Right kidney (tissue), 1 donor: Measurements from ENCODE around the gene NKAIN2.
"Not testable (repeated sequence)": the region's sequence is repeated elsewhere in the genome, so short reads cannot be mapped to it uniquely, and the experiment has no call there.

Experiments
- DNase-seq: peaks from one replicate; pipeline ENCODE4 v3.0.0-alpha.2; 2016

Gene NKAIN2

GRCh38 chr6:124622351-124622750 is 818.7 kb downstream of the NKAIN2 start:
- DNase-seq, result no peak

GRCh38 chr6:124633655-124634054 is 830.0 kb downstream of the NKAIN2 start:
- DNase-seq, result no peak

- no peak for DNase-seq
Observed at GRCh38 chr6:124640432-124640831, 836.8 kb downstream of the NKAIN2 start.

GRCh38 chr6:124655866-124656265 is 852.2 kb downstream of the NKAIN2 start:
- DNase-seq, result no peak

- DNase-seq, result no peak
Observed at GRCh38 chr6:124658053-124658452, 854.4 kb downstream of the NKAIN2 start.

- DNase-seq, result no peak
Observed at GRCh38 chr6:124659427-124659826, 855.8 kb downstream of the NKAIN2 start.

GRCh38 chr6:124660185-124660584 is 856.5 kb downstream of the NKAIN2 start:
- DNase-seq, result no peak

- no peak for DNase-seq
Observed at GRCh38 chr6:124661097-124661661, 857.5 kb downstream of the NKAIN2 start.

- DNase-seq, result no peak
Observed at GRCh38 chr6:124668028-124668427, 864.4 kb downstream of the NKAIN2 start.

GRCh38 chr6:124669713-124670480 is 866.2 kb downstream of the NKAIN2 start:
- no peak for DNase-seq

- DNase-seq, result no peak
Observed at GRCh38 chr6:124670801-124671200, 867.1 kb downstream of the NKAIN2 start.

- DNase-seq, result no peak
Observed at GRCh38 chr6:124671324-124671723, 867.7 kb downstream of the NKAIN2 start.

GRCh38 chr6:124674042-124674441 is 870.4 kb downstream of the NKAIN2 start:
- DNase-seq, result no peak

- DNase-seq, result no peak
Observed at GRCh38 chr6:124676033-124676432, 872.4 kb downstream of the NKAIN2 start.

- DNase-seq, result no peak
Observed at GRCh38 chr6:124677874-124678273, 874.2 kb downstream of the NKAIN2 start.

- no peak for DNase-seq
Observed at GRCh38 chr6:124679387-124679786, 875.7 kb downstream of the NKAIN2 start.

GRCh38 chr6:124682751-124683150 is 879.1 kb downstream of the NKAIN2 start:
- DNase-seq, result no peak

- DNase-seq, result no peak
Observed at GRCh38 chr6:124683507-124683906, 879.8 kb downstream of the NKAIN2 start.

- DNase-seq, result no peak
Observed at GRCh38 chr6:124684621-124685020, 881.0 kb downstream of the NKAIN2 start.

GRCh38 chr6:124688369-124688768 is 884.7 kb downstream of the NKAIN2 start:
- DNase-seq, result no peak

GRCh38 chr6:124694139-124694705 is 890.6 kb downstream of the NKAIN2 start:
- no peak for DNase-seq

GRCh38 chr6:124699038-124699437 is 895.4 kb downstream of the NKAIN2 start:
- DNase-seq, result no peak

- no peak for DNase-seq
Observed at GRCh38 chr6:124703541-124703940, 899.9 kb downstream of the NKAIN2 start.

- DNase-seq, result not testable (repeated sequence)
Observed at GRCh38 chr6:124712532-124712931, 908.9 kb downstream of the NKAIN2 start.
